Ammon's horn (tissue), 1 donor: ENCODE results near the gene OTOS.

Source experiments
- DNase-seq: peaks from one replicate; pipeline ENCODE4 v3.0.0-alpha.2; 2016; ENCODE audit warnings: low spot score

OTOS gene

DNA sequence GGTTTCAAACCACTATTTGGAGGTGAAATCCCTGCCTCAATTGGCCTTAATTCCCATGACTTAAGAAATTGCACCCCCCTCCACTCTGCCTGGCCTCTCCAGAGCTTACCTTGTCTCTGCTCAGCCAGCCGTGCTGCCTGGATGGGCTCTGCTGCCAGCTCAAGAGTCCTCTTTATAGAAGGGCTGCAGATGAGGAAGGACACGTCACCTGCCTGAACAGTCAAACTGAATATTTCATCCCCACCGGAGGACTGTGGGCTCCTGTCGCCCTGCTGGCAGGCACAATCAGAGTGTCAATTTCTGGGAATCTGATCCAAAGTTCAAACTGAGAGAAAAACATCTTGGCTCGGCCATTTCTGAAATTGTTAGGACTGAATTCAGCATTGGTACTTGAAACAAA lies at the start of gene OTOS:
Gene OTOS, minus strand, starts transcription at position 148 of the 400 bp plus-strand sequence. CDS start 332 bp downstream, outside the sequence.
- DNase-seq, result no peak

DNA sequence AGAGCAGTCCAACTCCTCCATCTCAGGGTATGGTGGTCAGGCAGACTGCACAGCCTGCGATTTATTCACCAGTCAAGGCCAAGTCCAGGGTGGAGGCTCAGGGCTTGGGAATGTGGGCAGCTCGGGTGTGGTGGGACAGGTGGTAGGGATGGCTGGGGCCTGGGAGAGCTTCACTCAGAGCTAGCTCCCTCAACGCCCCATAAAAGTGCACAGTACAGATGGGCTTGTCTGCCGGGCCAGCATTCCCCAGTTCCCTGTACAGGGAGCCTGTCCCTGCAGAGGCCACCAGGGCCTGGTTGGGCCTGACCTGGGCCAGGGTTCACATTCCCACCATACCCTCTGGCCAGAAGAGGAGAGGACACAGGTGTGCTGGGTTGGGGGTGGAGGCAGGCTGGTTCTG lies 49.2 kb upstream of the OTOS start:
- DNase-seq, result no peak

DNA sequence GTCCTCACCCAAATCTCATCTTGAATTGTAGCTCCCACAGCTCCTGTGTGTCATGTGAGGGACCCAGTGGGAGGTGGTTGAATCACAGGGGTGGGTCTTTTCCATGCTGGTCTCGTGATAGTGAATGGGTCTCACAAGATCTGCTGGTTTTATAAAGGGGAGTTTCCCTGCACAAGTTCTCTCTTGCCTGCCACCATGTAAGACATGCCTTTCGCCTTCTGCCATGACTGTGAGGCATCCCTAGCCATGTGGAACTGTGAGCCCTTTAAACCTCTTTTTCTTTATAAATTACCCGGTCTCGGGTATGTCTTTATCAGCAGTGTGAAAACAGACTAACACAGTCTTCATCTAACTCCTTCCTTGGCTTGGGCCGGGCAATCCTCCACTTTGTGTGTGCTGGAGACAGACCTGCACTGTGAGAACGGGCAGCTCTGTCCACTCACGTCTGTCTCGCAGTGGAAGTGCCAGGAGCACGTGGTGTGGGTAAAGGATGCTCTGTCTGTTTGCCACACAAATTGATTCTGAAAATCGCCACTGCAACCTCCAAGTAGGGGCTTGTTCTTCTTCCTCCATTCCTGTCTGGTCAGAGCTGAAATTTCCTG lies 47.6 kb upstream of the OTOS start:
- no peak for DNase-seq

DNA sequence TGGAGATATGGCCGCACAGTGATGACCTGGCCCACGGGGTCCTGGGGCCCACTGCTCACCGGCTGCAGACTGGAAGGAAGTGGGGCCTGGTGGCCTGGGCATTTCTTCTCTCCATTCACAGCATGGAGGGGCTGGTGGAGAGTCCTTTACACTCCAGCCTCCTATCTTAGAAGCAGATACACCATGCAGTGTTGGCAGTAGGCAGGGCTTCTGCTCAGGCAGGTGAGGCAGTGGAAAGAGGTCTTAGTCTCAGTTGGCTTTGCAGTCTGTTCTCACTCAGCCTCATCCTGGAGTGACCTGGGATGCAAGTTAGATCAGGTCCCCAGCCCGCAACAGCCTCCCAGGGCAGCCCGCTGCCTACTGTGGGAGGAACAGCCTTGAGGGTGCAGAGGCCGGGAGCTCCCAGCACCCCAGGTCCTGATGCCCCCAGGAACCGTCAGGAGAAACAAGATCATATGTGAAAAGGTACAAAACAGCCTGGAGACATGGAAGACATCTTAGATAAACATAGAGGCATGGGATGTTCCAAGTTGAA lies 45.8 kb upstream of the OTOS start:
- DNase-seq, result no peak

DNA sequence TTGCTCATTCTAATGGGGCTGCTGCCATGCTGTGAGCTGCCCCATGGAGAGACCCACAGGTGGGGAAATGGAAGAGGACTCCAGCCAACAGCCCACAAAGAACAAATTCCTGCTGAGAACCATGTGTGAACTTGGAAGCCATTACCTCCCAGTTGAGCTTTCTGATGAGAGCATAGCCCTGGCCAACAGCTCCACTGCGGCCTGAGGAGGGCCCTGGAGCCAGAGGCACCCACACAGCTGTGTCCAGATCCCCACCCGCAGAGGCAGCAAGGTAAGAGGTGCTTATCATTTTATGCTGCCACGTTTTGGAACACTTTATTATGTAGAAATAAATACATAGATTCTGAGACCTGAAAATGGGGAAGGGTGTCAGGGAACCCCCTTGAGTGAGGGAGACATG lies 44.2 kb upstream of the OTOS start:
- no peak for DNase-seq

DNA sequence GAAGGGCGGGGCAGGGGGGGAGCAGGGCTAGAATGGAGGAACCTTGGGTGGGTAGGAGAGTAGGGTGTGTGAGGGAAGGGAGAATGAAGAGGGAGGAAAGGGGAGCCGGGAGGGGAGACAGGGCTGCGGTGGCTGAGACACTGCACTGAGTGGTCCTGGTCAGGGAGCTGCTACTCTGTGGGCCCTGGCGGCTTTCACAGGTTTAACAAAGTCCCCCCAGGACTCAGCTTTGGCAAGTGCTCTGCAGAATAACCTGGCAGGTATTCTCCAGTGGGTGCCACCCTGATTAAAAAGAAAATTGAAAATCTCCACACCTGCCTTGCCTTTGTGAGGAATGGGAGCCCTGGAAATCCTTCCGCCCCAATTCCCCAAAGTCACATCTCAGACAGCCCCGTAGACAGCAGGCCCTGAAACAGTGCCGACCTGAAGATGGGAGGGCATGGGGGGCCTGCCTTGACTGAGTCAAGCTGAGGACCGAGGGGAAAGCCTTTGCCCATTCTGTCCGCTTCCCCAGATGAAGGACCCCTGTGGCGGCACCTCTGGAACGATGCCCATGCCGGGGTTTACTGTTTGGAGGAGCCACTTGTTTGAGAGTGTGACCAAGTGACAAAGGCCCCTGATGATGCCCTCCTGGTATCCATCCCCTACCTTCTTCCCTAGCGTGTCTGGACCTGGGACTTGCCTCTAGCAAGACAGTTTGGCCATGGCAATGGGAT lies 43.6 kb upstream of the OTOS start:
- DNase-seq, result no peak

DNA sequence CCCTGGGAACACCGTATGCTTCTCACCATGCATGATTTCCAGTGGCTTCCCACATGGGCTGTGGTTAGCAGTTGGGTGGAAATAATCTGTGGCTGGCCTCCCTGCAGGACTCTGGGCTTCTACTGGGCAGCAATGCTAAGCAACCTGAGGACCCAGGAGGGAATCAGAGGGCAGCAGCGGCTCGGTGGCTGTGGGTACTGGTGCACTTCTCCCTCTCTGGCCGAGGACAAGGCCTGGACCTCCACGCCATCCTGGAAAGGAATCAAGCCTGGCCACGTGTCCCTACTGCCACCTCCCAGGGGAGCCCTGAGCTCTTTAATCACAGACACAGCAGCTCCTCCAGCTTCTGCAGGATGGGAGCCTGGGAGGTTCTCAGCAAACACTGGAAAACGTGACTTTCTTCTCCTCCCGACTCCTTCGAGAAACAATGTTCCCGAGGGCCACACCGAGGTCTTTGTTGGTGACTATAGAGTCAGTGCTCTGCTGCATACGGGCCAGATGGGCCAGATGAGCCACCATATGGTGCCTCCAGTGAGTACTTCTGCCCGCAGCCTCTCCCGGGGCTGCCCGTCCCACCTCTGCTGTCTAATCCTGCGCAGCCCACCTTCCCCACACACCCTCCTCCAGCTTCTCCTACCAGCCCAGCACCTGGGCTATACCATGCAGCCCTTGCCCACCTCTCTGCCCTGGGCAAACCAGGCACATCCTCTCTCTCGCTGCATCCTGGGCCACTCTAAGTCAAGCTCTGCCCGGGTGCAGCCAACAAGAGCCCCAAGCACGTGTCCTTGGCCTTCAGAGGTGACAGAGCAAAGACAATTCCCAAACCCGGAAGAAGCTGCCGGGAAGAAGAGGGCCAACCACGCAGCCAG lies 42.8 kb upstream of the OTOS start:
- no peak for DNase-seq

DNA sequence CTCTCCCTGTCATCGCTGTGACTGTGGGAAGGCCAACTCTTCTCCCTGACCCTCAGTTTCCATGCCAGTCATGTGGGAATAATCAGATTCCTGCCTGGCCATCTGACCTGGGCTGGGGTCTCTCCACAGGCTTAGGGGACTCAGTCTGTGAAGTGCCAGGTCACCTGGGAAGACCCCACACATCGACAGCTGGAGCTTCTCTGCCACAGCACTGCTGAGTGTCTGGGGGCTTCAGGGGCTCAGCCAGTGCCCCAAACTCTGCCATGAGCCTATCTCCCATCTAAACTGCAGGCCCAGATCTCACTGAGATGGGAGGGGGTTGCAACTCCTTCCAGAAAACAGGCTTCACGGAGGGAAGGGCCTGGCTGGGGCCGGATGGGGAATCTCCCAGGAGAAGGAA lies 42.0 kb upstream of the OTOS start:
- DNase-seq, result no peak

DNA sequence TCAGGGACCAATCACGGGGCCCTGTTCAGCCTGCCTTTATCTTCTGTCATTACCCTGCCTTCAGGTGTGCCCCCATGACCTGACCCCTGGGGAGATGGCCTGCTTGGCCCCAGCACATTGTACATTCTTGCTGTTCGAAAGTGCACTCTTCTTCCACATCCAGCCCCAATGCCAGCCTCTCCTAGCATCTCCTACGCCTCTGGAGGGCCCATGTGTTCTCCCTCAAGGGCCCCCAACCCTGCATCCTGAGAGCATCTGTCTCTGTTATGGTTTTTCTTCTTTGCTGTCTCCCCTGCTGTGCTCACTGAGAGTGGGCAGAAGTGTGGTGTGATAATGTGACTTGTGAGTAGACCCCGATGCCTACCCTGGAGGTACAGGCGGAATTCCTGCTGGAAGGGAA lies 41.5 kb upstream of the OTOS start:
- no peak for DNase-seq

DNA sequence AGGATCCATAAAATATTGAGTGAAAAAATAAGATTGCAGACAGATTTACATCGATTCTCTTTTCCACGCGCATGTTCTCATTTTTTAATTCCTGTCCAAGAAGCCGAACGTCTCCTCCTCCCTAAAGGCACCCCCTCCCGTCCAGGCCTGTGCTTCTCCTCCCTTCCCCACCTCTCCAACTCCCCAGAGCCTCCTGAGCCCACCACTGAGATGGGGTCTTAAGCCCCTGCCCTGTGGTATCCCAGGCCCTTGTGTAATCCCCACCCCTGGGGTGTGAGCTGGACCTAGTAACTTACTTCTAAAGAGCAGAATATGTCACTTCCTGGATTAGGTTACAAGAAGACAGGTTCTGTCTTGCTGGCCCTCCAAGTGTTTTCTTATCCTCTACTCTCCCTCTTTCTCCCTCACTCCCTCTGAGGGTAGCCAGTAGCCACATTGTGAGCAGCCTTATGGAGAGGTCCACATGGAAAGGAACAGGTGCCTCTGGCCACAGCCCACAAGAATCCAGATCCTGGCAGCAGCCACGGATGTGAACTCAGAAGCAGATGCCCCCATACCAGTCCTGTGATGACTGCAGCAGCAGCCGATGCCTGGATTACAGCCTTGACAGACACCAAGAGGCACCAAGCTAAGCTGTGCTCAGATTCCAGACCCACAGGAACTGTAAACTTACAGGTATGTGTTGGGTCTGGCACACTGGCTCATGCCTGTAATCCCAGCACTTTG lies 39.6 kb upstream of the OTOS start:
- no peak for DNase-seq

DNA sequence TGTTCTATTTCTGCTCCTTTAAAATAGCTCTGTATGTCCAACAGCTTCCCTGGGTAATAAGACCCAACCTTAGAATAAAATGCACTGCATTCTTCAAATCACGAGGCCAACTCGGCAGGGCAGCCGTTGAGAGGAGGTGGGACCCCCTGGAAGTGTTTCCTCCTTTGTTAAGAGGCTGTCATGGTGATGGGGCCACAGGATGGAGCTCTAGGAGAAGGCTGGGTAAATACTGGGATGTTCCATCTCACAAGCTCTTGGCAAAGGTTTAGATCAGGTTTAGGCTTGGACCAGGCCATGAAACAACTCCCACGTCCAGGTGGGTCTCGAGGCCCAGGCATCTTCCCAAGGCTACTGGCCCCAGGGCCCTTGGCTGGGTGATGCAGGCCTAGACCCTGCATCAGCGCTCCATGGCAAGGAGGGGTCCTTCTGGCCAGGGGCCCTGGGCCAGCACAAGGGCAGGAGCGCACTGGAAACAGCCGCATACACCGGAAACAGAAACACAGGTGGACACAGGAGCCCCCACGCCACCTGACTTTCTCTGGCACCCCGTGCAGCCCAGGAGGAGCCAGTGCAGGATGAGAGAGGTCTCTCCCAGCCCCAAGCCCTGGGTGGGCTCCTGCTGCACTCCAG lies 38.8 kb upstream of the OTOS start:
- no peak for DNase-seq

DNA sequence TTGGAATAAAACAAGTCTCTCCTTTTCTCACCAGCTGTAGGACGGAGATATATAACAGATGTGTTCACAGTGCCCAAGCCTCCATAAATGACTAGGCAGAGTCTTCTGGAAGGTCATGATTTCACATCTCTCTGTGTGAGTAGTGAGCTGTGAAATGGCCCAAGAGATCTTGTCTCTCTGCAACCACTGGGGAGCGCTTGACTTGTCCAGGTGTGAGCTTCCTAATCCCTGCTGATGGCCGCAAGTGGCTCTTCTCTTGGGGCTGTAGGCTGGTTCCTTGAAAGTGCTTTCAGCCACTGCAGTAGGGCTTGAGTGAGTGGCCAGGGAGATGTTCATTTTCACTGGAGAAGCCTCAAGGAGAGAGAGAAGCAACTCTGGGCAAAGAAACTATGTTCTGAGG lies 38.1 kb upstream of the OTOS start:
- no peak for DNase-seq

DNA sequence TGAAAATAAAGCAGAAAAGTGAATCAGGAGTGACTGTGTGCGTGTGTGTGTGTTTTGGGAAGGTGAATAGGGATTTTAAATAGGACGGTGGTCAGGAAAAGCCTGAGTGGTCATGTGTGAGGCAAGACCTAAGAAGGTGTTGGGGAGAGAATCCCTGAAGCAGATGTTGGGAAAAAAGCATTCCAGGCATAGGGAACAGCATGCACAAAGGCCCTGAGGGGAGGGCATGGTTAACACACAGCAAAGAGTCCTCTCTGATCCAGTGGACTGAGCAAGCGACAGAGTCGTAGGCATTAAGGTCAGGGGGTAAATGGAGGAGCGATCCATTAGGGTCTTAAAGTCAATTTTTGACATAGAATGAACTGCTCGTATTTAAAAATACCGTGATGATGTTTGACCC lies 34.0 kb upstream of the OTOS start:
- DNase-seq, result no peak

DNA sequence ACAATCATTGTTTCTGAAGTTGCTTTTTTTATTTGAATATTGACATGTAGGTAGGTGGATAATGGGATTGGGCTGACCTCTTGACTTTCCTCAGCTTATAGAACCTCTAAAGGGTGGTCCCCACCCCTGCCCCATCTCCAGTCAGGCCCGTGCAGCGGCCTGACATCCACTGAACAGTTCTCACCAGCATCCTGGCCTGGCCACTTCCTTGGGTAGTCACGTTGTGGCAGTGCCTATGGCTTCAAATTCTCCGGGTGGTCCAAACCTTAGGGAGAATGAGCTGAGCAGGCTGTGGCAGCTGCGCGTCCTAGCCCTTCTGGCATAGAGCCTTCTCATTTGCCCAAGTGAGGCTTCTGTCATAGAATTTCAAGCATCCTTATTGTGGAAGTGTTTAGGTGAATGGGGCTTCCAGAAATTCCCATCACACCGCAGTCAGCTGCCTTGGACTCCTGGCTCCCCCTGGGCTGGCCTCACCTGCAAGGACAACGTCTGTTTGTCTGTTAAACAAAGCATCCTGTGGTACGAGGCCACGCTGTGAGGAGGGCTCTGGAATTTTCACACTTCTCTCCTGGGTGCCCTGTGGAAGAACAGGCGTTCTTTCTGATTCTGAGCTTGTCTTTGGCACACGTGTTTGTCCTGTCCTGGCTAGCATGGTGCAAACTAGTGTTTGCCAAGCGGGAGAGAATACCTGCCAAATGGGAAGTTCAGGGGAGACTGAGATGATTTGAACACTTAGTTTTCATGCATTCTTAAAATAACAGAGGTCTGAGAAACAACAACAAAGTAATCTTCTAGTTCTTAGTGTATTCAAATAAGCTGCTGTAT lies 31.8 kb upstream of the OTOS start:
- no peak for DNase-seq

DNA sequence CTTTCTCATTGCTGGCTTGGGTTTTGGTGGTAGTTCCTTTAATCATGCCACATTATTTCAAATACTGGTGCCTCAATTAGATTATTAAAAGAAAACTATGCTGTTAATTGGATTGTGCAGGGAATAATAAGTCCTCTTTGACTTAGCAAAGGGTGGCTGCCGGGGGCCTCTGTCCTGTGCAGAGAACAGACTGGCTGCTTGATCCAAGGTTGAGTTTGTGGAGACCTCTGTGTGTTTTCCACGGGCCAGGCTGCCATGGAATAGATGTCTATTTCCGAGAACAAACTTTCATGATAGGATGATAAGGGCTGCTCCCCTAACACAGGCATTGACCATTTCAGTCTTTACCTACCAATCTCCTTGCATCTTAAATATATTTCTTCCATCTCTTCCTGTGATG lies 30.4 kb upstream of the OTOS start:
- DNase-seq, result no peak

DNA sequence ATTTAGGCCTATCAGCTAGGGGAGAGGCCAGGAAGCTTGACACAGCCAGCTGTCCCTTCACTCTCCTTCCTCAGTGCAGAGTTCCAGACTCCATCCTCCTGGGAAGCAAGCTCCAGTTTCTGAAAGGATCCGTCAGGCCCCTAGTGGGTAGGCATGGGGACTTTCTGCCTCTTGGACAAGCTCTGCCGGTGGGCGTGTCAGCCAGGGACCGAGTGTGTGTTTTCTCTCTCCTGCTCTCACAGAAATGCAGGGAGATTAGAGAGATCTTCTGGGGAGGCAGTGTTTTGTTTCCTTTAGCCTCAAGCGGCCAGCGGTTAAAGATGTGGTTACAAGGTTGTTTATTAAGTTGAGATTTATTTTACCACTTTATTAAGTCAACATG lies 29.9 kb upstream of the OTOS start:
- DNase-seq, result no peak

DNA sequence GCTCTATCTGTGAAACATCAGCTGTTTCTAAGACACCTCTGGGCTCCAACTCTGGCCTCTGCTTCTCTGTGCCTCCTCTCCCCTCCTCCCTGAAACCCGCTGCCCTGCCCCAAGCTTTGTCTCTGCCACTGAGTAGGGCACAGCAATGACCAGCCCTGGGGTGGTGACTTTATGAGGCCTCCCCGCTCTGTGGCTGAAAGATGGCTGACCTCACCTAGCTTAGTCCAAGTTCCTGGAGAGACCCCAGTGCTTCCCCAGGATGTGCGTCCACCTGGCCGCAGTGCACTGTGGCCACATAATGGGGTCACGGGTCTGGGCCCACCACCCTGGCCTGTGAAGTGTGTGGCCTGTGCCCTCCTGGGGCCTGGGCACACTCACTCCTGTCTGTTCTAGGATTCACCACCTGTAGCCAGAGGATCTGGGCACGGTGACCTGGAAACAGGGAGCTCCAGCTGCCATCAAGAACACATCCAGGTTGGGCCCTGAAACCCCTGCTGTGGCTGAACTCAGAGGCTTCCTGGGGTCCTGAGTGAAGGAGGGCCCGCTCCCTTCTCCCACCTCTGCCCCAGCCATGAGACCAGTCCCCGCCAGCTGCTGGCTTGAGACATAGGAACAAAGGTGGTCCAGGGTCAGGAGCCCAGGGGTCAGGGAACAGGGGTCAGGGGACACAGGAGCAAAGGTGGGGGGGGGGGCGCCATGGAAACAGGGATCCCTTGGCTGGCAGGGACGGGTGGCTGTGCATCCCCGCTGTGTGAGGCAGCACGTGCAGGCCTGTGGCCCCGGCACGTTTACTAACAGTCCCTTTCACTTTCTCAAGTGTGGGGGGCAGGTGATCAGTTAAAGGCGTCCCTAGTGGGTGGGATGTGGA lies 29.3 kb upstream of the OTOS start:
- DNase-seq, result no peak

DNA sequence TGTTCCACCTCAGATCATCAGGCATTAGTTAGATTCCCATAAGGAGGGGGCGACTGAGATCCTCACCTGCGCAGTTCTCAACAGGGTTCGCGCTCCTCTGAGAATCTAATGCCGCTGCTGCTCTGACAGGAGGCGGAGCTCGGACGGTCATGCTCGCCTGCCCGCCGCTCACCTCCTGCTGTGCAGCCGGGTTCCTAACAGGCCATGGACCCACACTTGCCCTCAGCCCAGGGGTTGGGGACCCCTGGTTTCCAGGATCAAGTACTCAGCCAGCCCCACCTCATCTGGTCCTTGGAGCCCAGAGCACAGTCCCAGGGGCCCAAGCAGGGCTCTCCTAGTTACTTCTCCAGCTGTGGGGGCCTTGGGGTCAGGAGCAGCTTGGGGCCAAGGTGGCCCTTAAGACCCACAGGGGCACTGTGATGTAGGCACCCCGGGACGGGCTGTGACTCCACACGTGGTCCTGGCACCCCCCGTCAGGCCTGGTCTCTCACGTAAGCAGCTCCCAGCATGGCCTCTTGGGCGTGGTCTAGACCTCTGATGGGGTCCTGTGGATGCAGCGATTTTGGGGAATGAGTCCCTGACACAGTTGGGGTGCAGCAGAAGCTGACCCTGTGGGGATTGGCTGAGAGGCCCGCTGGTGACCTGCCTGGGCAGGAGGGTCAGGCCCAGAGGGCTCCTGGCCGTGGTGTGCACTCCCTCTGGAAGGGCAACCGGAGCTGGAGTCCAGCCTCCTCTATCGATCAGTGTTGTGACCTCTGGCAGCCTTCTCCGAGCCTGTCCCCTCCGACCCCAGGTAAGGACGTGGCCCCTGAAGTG lies 28.3 kb upstream of the OTOS start:
- DNase-seq, result no peak

DNA sequence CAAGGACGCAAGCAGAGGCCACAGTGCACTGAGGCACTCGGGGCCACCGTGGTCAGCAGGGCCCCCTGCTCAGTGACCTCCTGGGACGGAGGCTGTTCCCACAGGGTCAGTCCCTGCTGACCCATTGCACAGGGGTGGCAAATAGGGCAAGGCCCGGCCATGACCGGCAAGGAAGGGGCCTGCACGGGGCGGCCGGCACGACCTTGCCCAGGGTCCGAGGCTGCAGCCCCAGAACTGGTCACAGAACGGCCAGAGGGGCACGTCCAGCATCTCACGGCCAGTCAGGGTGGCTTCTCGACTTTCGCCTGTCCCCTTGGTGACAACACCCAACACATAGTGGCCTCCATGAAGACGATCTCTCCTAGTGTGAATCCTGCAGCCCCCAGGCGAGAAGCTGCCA lies 27.6 kb upstream of the OTOS start:
- DNase-seq, result no peak
